Esophagus squamous epithelium (tissue), 4 donors: Measurements from ENCODE around the gene SPOCD1.

ENCODE experiments used
- CTCF ChIP-seq, 6 experiments: fragments of 450-650 bp in 4 of 6; fragments of 200-600 bp in 2 of 6; sonication (generic) in 2 of 6; IDR thresholded peaks; one replicate each; pipeline ENCODE4 v1.5.1; 2016 to 2019; ENCODE audit warnings: antibody characterized with exemption in 6 of 6, mild to moderate bottlenecking in 4 of 6, moderate library complexity in 4 of 6
- POLR2A ChIP-seq, 4 donors: fragments of 450-650 bp; IDR thresholded peaks; one replicate each; pipeline ENCODE4 v1.6.1; 2017; ENCODE audit warnings: antibody characterized with exemption in 4 of 4, mild to moderate bottlenecking in 4 of 4, moderate library complexity in 3 of 4

GRCh38 chr1:31846484-31846883, 30.7 kb upstream of the SPOCD1 start:
- TF ChIP-seq POLR2A (IDR thresholded peaks at IDR 0.05) (no peak), CTCF (IDR thresholded peaks at IDR 0.05) (no peak)
